ENCODE results near the gene NELL1.

NELL1 gene

GRCh38 chr11:21465920-21466319 lies 796.5 kb downstream of the NELL1 start:
- no peak overlapping the region for H3K4me3 ChIP-seq (ENCODE audit: low read depth, low read length)
- no peak for TF ChIP-seq CTCF (IDR thresholded peaks at IDR 0.05; ENCODE audit: insufficient read depth, low read depth, low read length, missing control alignments)
- DNase-seq (ENCODE audit: low read depth), result no peak

- no peak for DNase-seq (ENCODE audit: low read depth)
- TF ChIP-seq CTCF (IDR thresholded peaks at IDR 0.05; ENCODE audit: insufficient read depth, low read depth, low read length, missing control alignments), result no peak
- no peak overlapping the region for H3K4me3 ChIP-seq (ENCODE audit: low read depth, low read length)
These were observed 801.1 kb downstream of the NELL1 start for GRCh38 chr11:21470521-21470920.

GRCh38 chr11:21472261-21472660 lies 802.9 kb downstream of the NELL1 start:
- no peak for TF ChIP-seq CTCF (IDR thresholded peaks at IDR 0.05; ENCODE audit: insufficient read depth, low read depth, low read length, missing control alignments)
- DNase-seq (ENCODE audit: low read depth), result no peak
- no peak overlapping the region for H3K4me3 ChIP-seq (ENCODE audit: low read depth, low read length)

- no peak for DNase-seq (ENCODE audit: low read depth)
- TF ChIP-seq CTCF (IDR thresholded peaks at IDR 0.05; ENCODE audit: insufficient read depth, low read depth, low read length, missing control alignments), result no peak
- no peak overlapping the region for H3K4me3 ChIP-seq (ENCODE audit: low read depth, low read length)
These were observed 805.1 kb downstream of the NELL1 start for GRCh38 chr11:21474529-21474928.

- no peak for TF ChIP-seq CTCF (IDR thresholded peaks at IDR 0.05; ENCODE audit: insufficient read depth, low read depth, low read length, missing control alignments)
- no peak for DNase-seq (ENCODE audit: low read depth)
These were observed 805.9 kb downstream of the NELL1 start for GRCh38 chr11:21475276-21475675.

GRCh38 chr11:21476588-21476987 lies 807.2 kb downstream of the NELL1 start:
- H3K4me3 ChIP-seq (ENCODE audit: low read depth, low read length), result no peak overlapping the region
- no peak for DNase-seq (ENCODE audit: low read depth)
- no peak for TF ChIP-seq CTCF (IDR thresholded peaks at IDR 0.05; ENCODE audit: insufficient read depth, low read depth, low read length, missing control alignments)

More at GRCh38 chr11:21475276-21475675, 805.9 kb downstream of the NELL1 start:
- H3K4me3 ChIP-seq (ENCODE audit: low read depth, low read length), result no peak overlapping the region

GRCh38 chr11:21480240-21480639 lies 810.9 kb downstream of the NELL1 start:
- no peak overlapping the region for H3K4me3 ChIP-seq (ENCODE audit: low read depth, low read length)
- TF ChIP-seq CTCF (IDR thresholded peaks at IDR 0.05; ENCODE audit: insufficient read depth, low read depth, low read length, missing control alignments), result no peak
- no peak for DNase-seq (ENCODE audit: low read depth)

Measured in GM12865 (cell line).